WERI-Rb-1 (cell line): Measurements from ENCODE around the gene CDC42BPG.

Experiments used
- DNase-seq: peaks from one replicate; pipeline ENCODE4 v3.0.0-alpha.2; 2020
- H3K27ac ChIP-seq: fragments of 250-450 bp; sonication (Bioruptor Pico); 2 replicates; pipeline ENCODE4 v1.5.1; 2020; ENCODE audit warnings: mild to moderate bottlenecking, moderate library complexity
- H3K27me3 ChIP-seq: fragments of 250-450 bp; sonication (Bioruptor Pico); 2 replicates; pipeline ENCODE4 v1.5.1; 2021; ENCODE audit warnings: mild to moderate bottlenecking, low read depth, moderate library complexity; ENCODE audit not compliant: insufficient read depth, severe bottlenecking
- H3K36me3 ChIP-seq: fragments of 250-450 bp; sonication (Bioruptor Pico); 2 replicates; pipeline ENCODE4 v1.5.1; 2020; ENCODE audit warnings: mild to moderate bottlenecking, moderate library complexity
- H3K4me3 ChIP-seq: 2 replicates; pipeline ENCODE4 v1.5.1; 2011; ENCODE audit warnings: low read depth, mild to moderate bottlenecking, control low read depth, low read length
- H3K9me3 ChIP-seq: fragments of 250-450 bp; sonication (Bioruptor Pico); 2 replicates; pipeline ENCODE4 v1.5.1; 2021; ENCODE audit warnings: mild to moderate bottlenecking, moderate library complexity; ENCODE audit not compliant: severe bottlenecking
- TF ChIP-seq, protein P1 (sequence below): IDR thresholded peaks from 2 replicates; pipeline ENCODE4 v1.5.1; 2011; ENCODE audit warnings: low read depth, mild to moderate bottlenecking, control low read depth, inconsistent platforms, low read length

The CDC42BPG gene

DNA sequence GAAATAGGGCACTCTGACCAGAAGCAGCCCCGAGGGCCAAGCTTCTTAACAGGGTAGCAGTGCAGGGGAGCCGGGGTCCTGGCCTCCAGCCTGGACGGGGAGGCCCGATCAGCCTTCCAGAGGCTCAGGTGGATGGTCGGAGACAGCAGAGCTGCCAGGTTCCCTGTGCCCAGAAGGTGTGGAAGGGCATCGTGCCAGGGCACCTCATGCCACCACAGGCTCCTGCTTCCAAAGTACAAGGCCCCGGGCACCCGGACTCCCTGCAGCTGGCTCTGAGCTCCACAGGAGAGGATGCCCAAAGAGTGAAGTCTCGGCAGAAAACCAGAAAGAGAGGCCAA lies 19.7 kb upstream of the CDC42BPG start:
- Histone ChIP-seq H3K4me3 (no peak overlapping the region), H3K27me3 (no peaks in the 10 kb centered on the region), H3K36me3 (peaks cover 3% of the 10 kb centered on the region; the same call in 1 of the 2 replicates), H3K9me3 (no peaks in the 10 kb centered on the region), H3K27ac (peak overlapping the region; percentile 67)
- TF ChIP-seq, protein P1, sequence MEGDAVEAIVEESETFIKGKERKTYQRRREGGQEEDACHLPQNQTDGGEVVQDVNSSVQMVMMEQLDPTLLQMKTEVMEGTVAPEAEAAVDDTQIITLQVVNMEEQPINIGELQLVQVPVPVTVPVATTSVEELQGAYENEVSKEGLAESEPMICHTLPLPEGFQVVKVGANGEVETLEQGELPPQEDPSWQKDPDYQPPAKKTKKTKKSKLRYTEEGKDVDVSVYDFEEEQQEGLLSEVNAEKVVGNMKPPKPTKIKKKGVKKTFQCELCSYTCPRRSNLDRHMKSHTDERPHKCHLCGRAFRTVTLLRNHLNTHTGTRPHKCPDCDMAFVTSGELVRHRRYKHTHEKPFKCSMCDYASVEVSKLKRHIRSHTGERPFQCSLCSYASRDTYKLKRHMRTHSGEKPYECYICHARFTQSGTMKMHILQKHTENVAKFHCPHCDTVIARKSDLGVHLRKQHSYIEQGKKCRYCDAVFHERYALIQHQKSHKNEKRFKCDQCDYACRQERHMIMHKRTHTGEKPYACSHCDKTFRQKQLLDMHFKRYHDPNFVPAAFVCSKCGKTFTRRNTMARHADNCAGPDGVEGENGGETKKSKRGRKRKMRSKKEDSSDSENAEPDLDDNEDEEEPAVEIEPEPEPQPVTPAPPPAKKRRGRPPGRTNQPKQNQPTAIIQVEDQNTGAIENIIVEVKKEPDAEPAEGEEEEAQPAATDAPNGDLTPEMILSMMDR = no peak
- no peak for DNase-seq

GRCh38 chr11:64863391-64864060 lies 19.1 kb upstream of the CDC42BPG start:
- H3K27ac ChIP-seq = peak overlapping the region; percentile 67
- H3K4me3 ChIP-seq = no peak overlapping the region
- no peaks in the 10 kb centered on the region for H3K27me3 ChIP-seq
- no peaks in the 10 kb centered on the region for H3K9me3 ChIP-seq
- TF ChIP-seq, protein P1 = no peak
- peak; percentile 59 for DNase-seq
- peaks cover 5% of the 10 kb centered on the region for H3K36me3 ChIP-seq

DNA sequence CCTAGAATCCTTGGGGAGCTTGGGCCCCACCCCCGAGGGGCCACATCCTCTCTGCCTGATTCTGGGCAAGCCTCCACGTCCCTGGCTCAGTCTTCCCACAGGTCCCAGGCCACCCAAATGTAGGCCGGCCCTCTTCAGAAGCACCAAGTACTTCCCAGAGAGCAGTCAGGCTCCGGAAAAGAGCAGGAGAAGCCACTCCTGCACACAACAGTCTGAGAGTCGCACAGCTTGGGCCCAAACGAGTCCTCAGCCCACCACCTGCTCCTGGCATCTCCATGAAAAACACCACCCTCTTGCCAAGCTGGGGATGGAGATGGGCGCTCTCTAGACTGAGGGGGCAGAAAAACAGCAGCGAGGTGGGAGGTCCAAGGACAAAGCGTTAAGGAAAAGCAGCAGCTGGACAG lies 18.5 kb upstream of the CDC42BPG start:
- peak overlapping the region; percentile 67 for H3K27ac ChIP-seq
- no peaks in the 10 kb centered on the region for H3K9me3 ChIP-seq
- TF ChIP-seq, protein P1 = no peak
- no peak overlapping the region for H3K4me3 ChIP-seq
- DNase-seq = no peak
- H3K36me3 ChIP-seq = peaks cover 8% of the 10 kb centered on the region
- no peaks in the 10 kb centered on the region for H3K27me3 ChIP-seq

DNA sequence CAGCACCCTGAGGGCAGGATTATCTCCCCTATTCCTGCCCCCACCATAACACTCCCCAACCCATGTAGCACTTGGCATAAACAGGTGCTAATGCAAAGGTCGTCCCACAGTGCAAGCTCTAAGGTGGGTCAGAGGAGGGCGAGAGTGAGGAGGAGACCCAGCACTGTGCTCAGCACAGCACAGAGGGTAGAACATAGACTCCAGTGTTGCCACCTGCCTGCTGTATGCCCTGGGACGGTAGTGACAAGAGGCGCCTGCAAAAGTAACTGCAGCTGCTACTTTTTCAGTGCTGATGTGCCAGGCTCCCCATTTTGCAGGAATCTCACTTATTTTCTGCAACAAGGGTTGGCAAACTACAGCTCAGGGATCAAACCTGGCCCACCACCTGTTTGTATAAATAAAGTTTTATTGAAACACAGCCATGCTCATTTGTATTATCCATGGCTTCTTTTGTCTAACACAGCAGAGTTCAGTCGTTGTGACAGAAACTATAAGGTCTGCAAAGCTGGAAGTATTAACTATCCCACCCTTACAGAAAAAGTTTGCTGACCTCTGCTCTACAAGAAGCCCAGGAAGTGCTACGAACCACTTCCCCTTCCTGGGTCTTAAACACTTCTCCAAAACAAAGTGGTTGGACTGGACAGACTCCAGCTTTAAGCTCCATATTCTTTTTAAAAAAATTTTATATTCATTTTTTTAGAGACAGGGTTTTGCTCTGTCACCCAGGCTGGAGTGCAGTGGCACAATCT lies 16.9 kb upstream of the CDC42BPG start:
- no peak for DNase-seq
- Histone ChIP-seq H3K4me3 (no peak overlapping the region), H3K9me3 (no peaks in the 10 kb centered on the region), H3K27me3 (no peaks in the 10 kb centered on the region), H3K27ac (no peak overlapping the region), H3K36me3 (peaks cover 14% of the 10 kb centered on the region)
- TF ChIP-seq, protein P1 = no peak

- no peak overlapping the region for H3K4me3 ChIP-seq
These were observed 15.3 kb upstream of the CDC42BPG start for GRCh38 chr11:64859542-64860414.

More at GRCh38 chr11:64859542-64860414, 15.3 kb upstream of the CDC42BPG start:
- DNase-seq = no peak
- Histone ChIP-seq H3K27me3 (no peaks in the 10 kb centered on the region), H3K27ac (no peak overlapping the region), H3K36me3 (peaks cover 14% of the 10 kb centered on the region), H3K9me3 (no peaks in the 10 kb centered on the region)
- TF ChIP-seq, protein P1 = no peak
